Neural progenitor cell (in vitro differentiated cells): ENCODE data around the gene AUH.

Experiments used
- EZH2 ChIP-seq: fragments of 200-600 bp; sonication (generic); IDR thresholded peaks from 2 replicates; pipeline ENCODE4 v1.6.1; 2017; ENCODE audit warnings: antibody characterized with exemption, mild to moderate bottlenecking, moderate library complexity
- EZH2phosphoT487 ChIP-seq: fragments of 200-600 bp; sonication (generic); IDR thresholded peaks from 2 replicates; pipeline ENCODE4 v1.6.1; 2017; ENCODE audit warnings: antibody characterized with exemption
- TF ChIP-seq, protein P1 (sequence below): fragments of 200-600 bp; sonication (generic); IDR thresholded peaks from 2 replicates; pipeline ENCODE4 v1.5.1; 2017; ENCODE audit warnings: antibody characterized with exemption, mild to moderate bottlenecking

DNA sequence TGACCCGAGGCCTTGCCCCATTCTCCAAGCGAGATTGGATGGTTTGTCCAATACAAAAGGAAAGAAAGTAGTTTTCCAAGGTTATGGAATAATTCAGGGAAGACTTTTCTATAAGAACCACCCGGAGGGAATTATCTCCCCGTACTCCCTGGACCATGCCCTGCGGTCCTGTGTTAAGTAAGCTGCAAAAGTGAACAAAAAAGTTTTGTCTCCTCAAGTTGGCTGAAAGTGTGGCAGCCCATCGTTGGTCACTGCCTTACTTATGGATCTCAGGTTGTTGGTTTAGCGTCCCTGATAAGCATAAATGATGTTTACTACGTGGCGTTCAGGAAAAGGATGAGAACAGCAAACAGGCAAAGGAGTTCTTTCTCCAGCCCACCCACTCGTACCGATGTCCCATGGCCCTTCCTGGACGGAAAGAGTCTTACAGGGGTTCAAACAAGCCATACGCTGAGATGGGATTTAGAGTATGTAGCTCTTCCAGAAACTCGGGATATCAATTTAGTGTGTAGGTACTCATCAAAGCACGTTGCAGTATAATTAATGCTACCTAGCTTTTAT is 413 bp upstream of the AUH start:
- no peak for TF ChIP-seq EZH2
- no peak for TF ChIP-seq EZH2phosphoT487
- TF ChIP-seq, protein P1, sequence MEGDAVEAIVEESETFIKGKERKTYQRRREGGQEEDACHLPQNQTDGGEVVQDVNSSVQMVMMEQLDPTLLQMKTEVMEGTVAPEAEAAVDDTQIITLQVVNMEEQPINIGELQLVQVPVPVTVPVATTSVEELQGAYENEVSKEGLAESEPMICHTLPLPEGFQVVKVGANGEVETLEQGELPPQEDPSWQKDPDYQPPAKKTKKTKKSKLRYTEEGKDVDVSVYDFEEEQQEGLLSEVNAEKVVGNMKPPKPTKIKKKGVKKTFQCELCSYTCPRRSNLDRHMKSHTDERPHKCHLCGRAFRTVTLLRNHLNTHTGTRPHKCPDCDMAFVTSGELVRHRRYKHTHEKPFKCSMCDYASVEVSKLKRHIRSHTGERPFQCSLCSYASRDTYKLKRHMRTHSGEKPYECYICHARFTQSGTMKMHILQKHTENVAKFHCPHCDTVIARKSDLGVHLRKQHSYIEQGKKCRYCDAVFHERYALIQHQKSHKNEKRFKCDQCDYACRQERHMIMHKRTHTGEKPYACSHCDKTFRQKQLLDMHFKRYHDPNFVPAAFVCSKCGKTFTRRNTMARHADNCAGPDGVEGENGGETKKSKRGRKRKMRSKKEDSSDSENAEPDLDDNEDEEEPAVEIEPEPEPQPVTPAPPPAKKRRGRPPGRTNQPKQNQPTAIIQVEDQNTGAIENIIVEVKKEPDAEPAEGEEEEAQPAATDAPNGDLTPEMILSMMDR: no peak
